DOHH2 (cell line): ENCODE data around the gene APOA1.
"Not testable (repeated sequence)": the region's sequence is repeated elsewhere in the genome, so short reads cannot be mapped to it uniquely, and the experiment has no call there.

Experiments used
- H3F3A ChIP-seq: fragments of 200-600 bp; sonication (generic), shearing (Covaris generic); 2 replicates; pipeline ENCODE4 v1.6.0; 2016; ENCODE audit warnings: antibody characterized with exemption, mild to moderate bottlenecking; ENCODE audit not compliant: control insufficient read depth, insufficient read depth
- H3K27ac ChIP-seq: fragments of 200-600 bp; sonication (generic); 2 replicates; pipeline ENCODE4 v1.5.1; 2014; ENCODE audit warnings: low read depth, mild to moderate bottlenecking, low read length, moderate library complexity
- H3K27me3 ChIP-seq: fragments of 200-600 bp; sonication (generic); 2 replicates; pipeline ENCODE4 v1.6.1; 2014; ENCODE audit warnings: mild to moderate bottlenecking, low read length, mixed read lengths; ENCODE audit not compliant: control insufficient read depth
- H3K36me3 ChIP-seq: fragments of 200-600 bp; sonication (generic); 2 replicates; pipeline ENCODE4 v1.6.1; 2014; ENCODE audit warnings: mild to moderate bottlenecking, low read length, moderate library complexity, mixed read lengths; ENCODE audit not compliant: control insufficient read depth
- H3K4me1 ChIP-seq: fragments of 200-600 bp; sonication (generic); 2 replicates; pipeline ENCODE4 v1.6.1; 2014; ENCODE audit warnings: mild to moderate bottlenecking, low read length, mixed read lengths; ENCODE audit not compliant: control insufficient read depth
- H3K4me2 ChIP-seq: fragments of 200-600 bp; sonication (generic); 2 replicates; pipeline ENCODE4 v1.6.0; 2014; ENCODE audit warnings: mild to moderate bottlenecking, low read length, moderate library complexity
- H3K4me3 ChIP-seq: fragments of 200-600 bp; sonication (generic); 2 replicates; pipeline ENCODE4 v1.5.1; 2014; ENCODE audit warnings: mild to moderate bottlenecking, low read length, mixed read lengths
- H3K79me2 ChIP-seq: fragments of 200-600 bp; sonication (generic); 2 replicates; pipeline ENCODE4 v1.6.1; 2014; ENCODE audit warnings: mild to moderate bottlenecking, low read length, mixed read lengths; ENCODE audit not compliant: control insufficient read depth
- H3K9me2 ChIP-seq: fragments of 200-600 bp; sonication (generic); replicated peaks from 2 replicates; pipeline ENCODE4 v1.6.1; 2014; ENCODE audit warnings: mild to moderate bottlenecking, low read length, mixed read lengths; ENCODE audit not compliant: control insufficient read depth
- H3K9me3 ChIP-seq: fragments of 200-600 bp; sonication (generic); 2 replicates; pipeline ENCODE4 v1.6.1; 2014; ENCODE audit warnings: antibody characterized with exemption, low read length, mixed read lengths; ENCODE audit not compliant: control insufficient read depth, insufficient read depth
- H4K20me1 ChIP-seq: fragments of 200-600 bp; sonication (generic); 2 replicates; pipeline ENCODE4 v1.6.0; 2014; ENCODE audit warnings: low read depth, mild to moderate bottlenecking, antibody characterized with exemption, low read length, moderate library complexity; ENCODE audit not compliant: control insufficient read depth, insufficient read depth
- EZH2phosphoT487 ChIP-seq: fragments of 200-600 bp; sonication (generic); IDR thresholded peaks from 2 replicates; pipeline ENCODE4 v1.6.1; 2017; ENCODE audit warnings: borderline replicate concordance, mild to moderate bottlenecking, antibody characterized with exemption, low read length, moderate library complexity, mixed read lengths
- TF ChIP-seq, protein P1 (sequence below): fragments of 200-600 bp; sonication (generic); IDR thresholded peaks from one replicate; pipeline ENCODE4 v1.5.1; 2014; ENCODE audit warnings: antibody characterized with exemption, mild to moderate bottlenecking, low read depth, low read length; ENCODE audit not compliant: poor library complexity, severe bottlenecking

APOA1 gene

DNA sequence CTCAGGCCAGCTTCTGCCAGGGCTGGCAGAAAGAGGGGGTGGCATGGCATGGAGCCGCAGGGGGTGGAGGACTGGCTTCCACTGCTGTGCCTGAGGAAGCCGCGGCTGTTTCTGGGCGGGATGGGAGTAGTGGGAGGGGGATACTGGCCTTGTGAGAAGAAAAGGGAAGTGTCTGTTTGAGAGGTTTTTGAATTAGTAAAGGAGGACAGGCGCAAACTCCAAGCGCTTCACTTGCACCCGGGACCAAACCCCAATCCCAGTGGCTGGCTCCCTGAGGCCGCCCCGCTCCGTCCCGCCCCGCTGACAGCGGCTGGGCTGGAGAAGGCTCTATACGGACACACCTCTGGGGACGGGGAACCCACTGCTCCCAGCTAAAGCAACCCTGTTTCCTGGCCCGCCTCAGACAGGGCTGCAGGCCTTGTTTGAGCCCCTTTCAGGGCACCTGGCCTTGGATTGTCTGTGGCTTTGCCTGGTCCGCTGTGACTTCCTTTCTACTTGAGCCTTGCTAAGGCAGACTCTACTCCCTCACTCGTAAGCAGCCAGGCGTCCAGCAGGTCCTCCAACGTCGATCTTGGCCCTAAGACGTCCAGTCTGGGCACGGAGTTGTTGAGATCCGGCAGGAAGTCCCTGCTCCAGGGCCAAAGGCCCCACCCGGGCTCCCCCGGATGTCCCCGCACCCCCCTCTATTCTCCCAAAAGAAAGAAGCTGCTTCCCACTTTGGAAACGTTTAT is 2.2 kb downstream of the APOA1 start:
- Histone ChIP-seq H3K4me1 (peaks cover 13% of the 10 kb centered on the region), H3K9me2 (no peaks in the 10 kb centered on the region), H3K4me2 (peak overlapping the region; percentile 91), H3K27ac (no peak overlapping the region), H3F3A (no peaks in the 10 kb centered on the region), H3K9me3 (no peaks in the 10 kb centered on the region), H4K20me1 (no peaks in the 10 kb centered on the region), H3K4me3 (peak overlapping the region; percentile 77), H3K79me2 (no peaks in the 10 kb centered on the region), H3K27me3 (no peaks in the 10 kb centered on the region), H3K36me3 (no peaks in the 10 kb centered on the region)
- TF ChIP-seq EZH2phosphoT487: no peak
- TF ChIP-seq, protein P1, sequence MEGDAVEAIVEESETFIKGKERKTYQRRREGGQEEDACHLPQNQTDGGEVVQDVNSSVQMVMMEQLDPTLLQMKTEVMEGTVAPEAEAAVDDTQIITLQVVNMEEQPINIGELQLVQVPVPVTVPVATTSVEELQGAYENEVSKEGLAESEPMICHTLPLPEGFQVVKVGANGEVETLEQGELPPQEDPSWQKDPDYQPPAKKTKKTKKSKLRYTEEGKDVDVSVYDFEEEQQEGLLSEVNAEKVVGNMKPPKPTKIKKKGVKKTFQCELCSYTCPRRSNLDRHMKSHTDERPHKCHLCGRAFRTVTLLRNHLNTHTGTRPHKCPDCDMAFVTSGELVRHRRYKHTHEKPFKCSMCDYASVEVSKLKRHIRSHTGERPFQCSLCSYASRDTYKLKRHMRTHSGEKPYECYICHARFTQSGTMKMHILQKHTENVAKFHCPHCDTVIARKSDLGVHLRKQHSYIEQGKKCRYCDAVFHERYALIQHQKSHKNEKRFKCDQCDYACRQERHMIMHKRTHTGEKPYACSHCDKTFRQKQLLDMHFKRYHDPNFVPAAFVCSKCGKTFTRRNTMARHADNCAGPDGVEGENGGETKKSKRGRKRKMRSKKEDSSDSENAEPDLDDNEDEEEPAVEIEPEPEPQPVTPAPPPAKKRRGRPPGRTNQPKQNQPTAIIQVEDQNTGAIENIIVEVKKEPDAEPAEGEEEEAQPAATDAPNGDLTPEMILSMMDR: no peak

DNA sequence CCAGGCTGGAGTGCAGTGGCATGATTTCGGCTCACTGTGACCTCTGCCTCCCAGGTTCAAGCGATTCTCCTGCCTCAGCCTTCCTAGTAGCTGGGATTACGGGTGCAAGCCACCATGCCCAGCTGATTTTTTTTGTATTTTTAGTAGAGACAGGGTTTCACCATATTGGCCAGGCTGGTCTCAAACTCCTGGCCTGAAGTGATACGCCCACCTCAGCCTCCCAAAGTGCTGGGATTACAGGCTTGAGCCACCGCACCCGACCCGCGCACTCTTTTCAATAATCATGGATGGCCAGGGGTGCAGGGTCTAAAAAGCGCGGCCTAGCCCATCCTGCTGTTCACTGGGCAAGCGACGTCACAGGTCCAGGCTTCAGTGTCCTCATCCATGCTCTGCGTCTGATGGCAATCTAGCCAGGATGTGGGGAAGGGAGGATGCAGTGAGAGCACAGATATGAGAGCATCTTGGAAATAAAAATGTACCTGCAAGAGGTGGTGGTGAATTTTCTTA is 2.8 kb downstream of the APOA1 start:
- not testable (repeated sequence) for H3K27me3 ChIP-seq, H3K9me2 ChIP-seq, H3F3A ChIP-seq, H4K20me1 ChIP-seq, H3K36me3 ChIP-seq, H3K9me3 ChIP-seq, H3K4me3 ChIP-seq, H3K79me2 ChIP-seq, H3K27ac ChIP-seq
- Histone ChIP-seq H3K4me2 (peak overlapping the region; percentile 91; the same call in 1 of the 2 replicates), H3K4me1 (peaks cover 13% of the 10 kb centered on the region)

DNA sequence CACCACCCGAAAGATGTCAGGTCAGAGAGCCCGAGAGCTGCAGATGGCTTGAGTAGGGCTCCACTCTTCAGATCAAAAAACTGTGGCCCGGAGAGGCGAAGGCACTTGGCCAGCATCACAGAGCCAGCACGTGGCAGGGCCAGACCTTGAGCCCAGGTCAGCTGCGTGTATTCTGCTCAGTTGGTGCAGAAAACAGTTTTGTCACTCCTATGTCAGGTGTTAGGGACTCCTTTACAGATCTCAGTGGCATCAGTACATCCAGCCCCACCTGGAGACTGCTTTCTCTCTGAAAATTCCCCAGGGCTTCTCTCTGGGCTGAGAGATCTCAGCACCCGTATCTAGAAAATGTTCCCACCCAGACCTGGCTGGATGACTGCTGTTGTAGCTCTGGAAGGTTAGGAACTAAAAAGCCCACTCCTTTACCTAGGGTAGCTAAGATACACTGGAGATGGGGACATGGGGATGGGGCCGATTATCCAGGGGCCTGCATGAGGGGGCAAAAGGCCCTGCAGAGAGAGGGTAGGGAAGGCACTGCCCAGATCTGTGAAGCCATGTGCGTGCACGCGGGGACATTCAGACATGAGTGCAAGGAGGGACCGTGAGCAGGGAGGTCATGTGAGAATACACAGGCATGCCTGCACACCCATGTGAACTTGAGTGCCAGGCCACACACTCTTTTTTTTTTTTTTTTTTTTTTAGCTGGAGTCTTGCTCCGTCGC is 3.4 kb downstream of the APOA1 start:
- no peak overlapping the region for H3K4me2 ChIP-seq
- H3F3A ChIP-seq: no peaks in the 10 kb centered on the region
- H3K36me3 ChIP-seq: no peaks in the 10 kb centered on the region
- TF ChIP-seq, protein P1: no peak
- no peak for TF ChIP-seq EZH2phosphoT487
- H3K9me2 ChIP-seq: no peaks in the 10 kb centered on the region
- no peaks in the 10 kb centered on the region for H3K79me2 ChIP-seq
- no peaks in the 10 kb centered on the region for H3K27me3 ChIP-seq
- peaks cover 13% of the 10 kb centered on the region for H3K4me1 ChIP-seq
- H4K20me1 ChIP-seq: no peaks in the 10 kb centered on the region
- H3K9me3 ChIP-seq: no peaks in the 10 kb centered on the region
- no peak overlapping the region for H3K4me3 ChIP-seq
- H3K27ac ChIP-seq: no peak overlapping the region

DNA sequence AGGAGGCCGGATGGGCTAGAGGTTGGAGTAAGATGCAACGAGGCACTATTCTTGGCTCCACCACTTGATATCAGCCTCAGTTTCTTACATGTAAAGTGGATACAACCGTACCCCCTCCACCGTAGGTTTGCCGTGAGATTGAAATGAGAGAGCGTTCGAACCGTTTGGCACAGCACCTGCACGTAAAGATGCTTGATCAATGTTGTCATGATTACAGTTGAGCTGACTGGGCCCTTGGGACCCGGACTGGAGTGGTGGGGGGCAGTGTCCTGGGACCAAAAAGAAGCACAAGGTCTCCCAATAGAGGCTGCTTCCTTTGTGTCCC is 4.0 kb downstream of the APOA1 start:
- no peaks in the 10 kb centered on the region for H4K20me1 ChIP-seq
- no peaks in the 10 kb centered on the region for H3K9me2 ChIP-seq
- H3K9me3 ChIP-seq: no peaks in the 10 kb centered on the region
- H3K4me3 ChIP-seq: no peak overlapping the region
- H3K27ac ChIP-seq: no peak overlapping the region
- H3K4me1 ChIP-seq: peaks cover 13% of the 10 kb centered on the region
- no peaks in the 10 kb centered on the region for H3K79me2 ChIP-seq
- H3K36me3 ChIP-seq: no peaks in the 10 kb centered on the region
- H3K4me2 ChIP-seq: no peak overlapping the region
- H3K27me3 ChIP-seq: no peaks in the 10 kb centered on the region
- no peaks in the 10 kb centered on the region for H3F3A ChIP-seq
- TF ChIP-seq, protein P1: no peak
